Astrocyte (in vitro differentiated cells and primary cell): ENCODE results near the gene TTC23. TPM values are rescaled to one million over a fixed set of nuclear protein-coding genes. Genes with fewer than 3 reads are reported as not detected.
A peak's percentile ranks its signal among the peaks of the same experiment; 100 is the strongest.

Experiments
- DNase-seq: peaks from one replicate; pipeline ENCODE4 v3.0.0-alpha.2; 2010; ENCODE audit warnings: low read depth
- FAIRE-seq: peaks from 2 replicates; lab custom pipeline; 2011; peaks lifted over from hg19 to GRCh38; lab: Jason Lieb, UNC
- H2AFZ ChIP-seq: 2 replicates; pipeline ENCODE4 v1.6.0; 2012; ENCODE audit warnings: low read depth, low read length, inconsistent platforms
- H3K27ac ChIP-seq: 2 replicates; pipeline ENCODE4 v1.5.1; 2011; ENCODE audit warnings: low read depth, low read length, inconsistent platforms
- H3K27me3 ChIP-seq: 2 replicates; pipeline ENCODE4 v1.6.0; 2011; ENCODE audit warnings: low read length, inconsistent platforms; ENCODE audit not compliant: insufficient read depth
- H3K36me3 ChIP-seq: 2 replicates; pipeline ENCODE4 v1.5.1; 2011; ENCODE audit warnings: low read length, inconsistent platforms; ENCODE audit not compliant: insufficient read depth
- H3K4me1 ChIP-seq: 2 replicates; pipeline ENCODE4 v1.5.1; 2011; ENCODE audit warnings: low read length, inconsistent platforms; ENCODE audit not compliant: insufficient read depth
- H3K4me2 ChIP-seq: 2 replicates; pipeline ENCODE4 v1.6.0; 2012; ENCODE audit warnings: low read length, inconsistent platforms
- H3K4me3 ChIP-seq: 2 replicates; pipeline ENCODE4 v1.5.1; 2011; ENCODE audit warnings: low read depth, mild to moderate bottlenecking, low read length, inconsistent platforms; ENCODE audit not compliant: insufficient read depth
- H3K79me2 ChIP-seq: 2 replicates; pipeline ENCODE4 v1.6.0; 2012; ENCODE audit warnings: mild to moderate bottlenecking, low read length, inconsistent platforms; ENCODE audit not compliant: insufficient read depth
- H3K9ac ChIP-seq: 2 replicates; pipeline ENCODE4 v1.6.0; 2012; ENCODE audit warnings: mild to moderate bottlenecking, low read length, inconsistent platforms
- H3K9me3 ChIP-seq: 2 replicates; pipeline ENCODE4 v1.5.1; 2012; ENCODE audit warnings: low read depth, mild to moderate bottlenecking, low read length, inconsistent platforms; ENCODE audit not compliant: insufficient read depth
- H4K20me1 ChIP-seq: 2 replicates; pipeline ENCODE4 v1.6.0; 2012; ENCODE audit warnings: low read length, inconsistent platforms; ENCODE audit not compliant: insufficient read depth
- H3K27ac Mint-ChIP-seq: one replicate; pipeline ENCODE4 v1.8.0; 2021; ENCODE audit warnings: mild to moderate bottlenecking, mixed read lengths; ENCODE audit not compliant: unreplicated experiment
- H3K27me3 Mint-ChIP-seq: one replicate; pipeline ENCODE4 v1.8.0; 2021; ENCODE audit warnings: low read depth, mixed read lengths; ENCODE audit not compliant: unreplicated experiment
- H3K36me3 Mint-ChIP-seq: one replicate; pipeline ENCODE4 v1.8.0; 2021; ENCODE audit warnings: low read depth, mixed read lengths; ENCODE audit not compliant: unreplicated experiment
- H3K4me1 Mint-ChIP-seq: one replicate; pipeline ENCODE4 v1.8.0; 2021; ENCODE audit warnings: low read depth, mixed read lengths; ENCODE audit not compliant: unreplicated experiment
- H3K4me3 Mint-ChIP-seq: one replicate; pipeline ENCODE4 v1.8.0; 2021; ENCODE audit warnings: mild to moderate bottlenecking, moderate library complexity, mixed read lengths; ENCODE audit not compliant: unreplicated experiment
- H3K9me3 Mint-ChIP-seq: one replicate; pipeline ENCODE4 v1.8.0; 2021; ENCODE audit warnings: mild to moderate bottlenecking, mixed read lengths; ENCODE audit not compliant: unreplicated experiment
- EZH2 ChIP-seq: IDR thresholded peaks from 2 replicates; pipeline ENCODE4 v1.6.1; 2012; ENCODE audit warnings: mild to moderate bottlenecking, low read length, inconsistent platforms; ENCODE audit not compliant: insufficient read depth
- total RNA-seq: library from RNA; stranded (reverse); gene quantifications from 2 replicates; pipeline ENCODE4 v1.2.1, GENCODE V29; 2021
- TF ChIP-seq, protein P1 (sequence below): IDR thresholded peaks from 2 replicates; pipeline ENCODE4 v1.5.1; 2011; ENCODE audit warnings: low read depth, mild to moderate bottlenecking, inconsistent platforms, low read length, moderate library complexity; ENCODE audit not compliant: insufficient read depth

The TTC23 gene
- total RNA-seq, 1 donor from 2014 or later, result 20.2 TPM

DNA sequence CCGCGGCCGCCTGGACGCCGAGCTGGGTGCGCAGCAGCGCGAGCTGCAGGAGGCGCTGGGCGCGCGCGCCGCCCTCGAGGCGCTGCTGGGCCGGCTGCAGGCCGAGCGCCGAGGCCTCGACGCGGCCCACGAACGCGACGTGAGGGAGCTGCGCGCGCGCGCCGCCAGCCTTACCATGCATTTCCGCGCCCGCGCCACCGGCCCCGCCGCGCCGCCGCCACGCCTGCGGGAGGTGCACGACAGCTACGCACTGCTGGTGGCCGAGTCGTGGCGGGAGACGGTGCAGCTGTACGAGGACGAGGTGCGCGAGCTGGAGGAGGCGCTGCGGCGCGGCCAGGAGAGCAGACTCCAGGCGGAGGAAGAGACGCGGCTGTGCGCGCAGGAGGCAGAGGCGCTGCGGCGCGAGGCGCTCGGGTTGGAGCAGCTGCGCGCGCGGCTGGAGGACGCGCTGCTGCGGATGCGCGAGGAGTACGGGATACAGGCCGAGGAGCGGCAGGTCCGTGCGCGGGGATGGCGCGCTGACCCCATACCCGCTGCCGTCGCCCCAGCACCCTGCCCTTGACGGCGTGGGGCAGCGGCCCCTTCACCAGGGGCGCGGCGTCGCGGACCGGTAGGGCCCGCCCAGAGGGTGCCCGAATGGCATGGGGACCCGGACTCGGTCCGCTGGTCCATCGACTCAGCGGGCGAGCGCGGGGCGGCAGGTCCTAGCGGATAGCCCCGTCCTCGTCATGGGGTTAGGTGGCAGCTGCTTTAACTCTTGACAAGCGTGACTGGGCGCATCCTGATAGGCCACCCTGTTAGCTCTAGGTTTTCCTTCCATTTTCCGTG is 143.7 kb downstream of the TTC23 start:
- H3K4me1 ChIP-seq, result peaks cover 8% of the 10 kb centered on the region
- H4K20me1 ChIP-seq, result peaks cover 16% of the 10 kb centered on the region
- FAIRE-seq (no peak), DNase-seq (peak; percentile 65)
- no peaks in the 10 kb centered on the region for H3K9me3 Mint-ChIP-seq
- no peaks in the 10 kb centered on the region for H3K36me3 Mint-ChIP-seq
- H3K4me1 Mint-ChIP-seq, result peaks cover 13% of the 10 kb centered on the region
- peak overlapping the region; percentile 85 for H3K4me2 ChIP-seq
- no peaks in the 10 kb centered on the region for H3K79me2 ChIP-seq
- peak overlapping the region; percentile 57 for H3K4me3 ChIP-seq
- H3K27ac Mint-ChIP-seq, result peak overlapping the region; percentile 64
- H2AFZ ChIP-seq, result peak overlapping the region; percentile 89
- TF ChIP-seq EZH2, result no peak
- TF ChIP-seq, protein P1, sequence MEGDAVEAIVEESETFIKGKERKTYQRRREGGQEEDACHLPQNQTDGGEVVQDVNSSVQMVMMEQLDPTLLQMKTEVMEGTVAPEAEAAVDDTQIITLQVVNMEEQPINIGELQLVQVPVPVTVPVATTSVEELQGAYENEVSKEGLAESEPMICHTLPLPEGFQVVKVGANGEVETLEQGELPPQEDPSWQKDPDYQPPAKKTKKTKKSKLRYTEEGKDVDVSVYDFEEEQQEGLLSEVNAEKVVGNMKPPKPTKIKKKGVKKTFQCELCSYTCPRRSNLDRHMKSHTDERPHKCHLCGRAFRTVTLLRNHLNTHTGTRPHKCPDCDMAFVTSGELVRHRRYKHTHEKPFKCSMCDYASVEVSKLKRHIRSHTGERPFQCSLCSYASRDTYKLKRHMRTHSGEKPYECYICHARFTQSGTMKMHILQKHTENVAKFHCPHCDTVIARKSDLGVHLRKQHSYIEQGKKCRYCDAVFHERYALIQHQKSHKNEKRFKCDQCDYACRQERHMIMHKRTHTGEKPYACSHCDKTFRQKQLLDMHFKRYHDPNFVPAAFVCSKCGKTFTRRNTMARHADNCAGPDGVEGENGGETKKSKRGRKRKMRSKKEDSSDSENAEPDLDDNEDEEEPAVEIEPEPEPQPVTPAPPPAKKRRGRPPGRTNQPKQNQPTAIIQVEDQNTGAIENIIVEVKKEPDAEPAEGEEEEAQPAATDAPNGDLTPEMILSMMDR, result no peak
- H3K27me3 ChIP-seq, result peaks cover 7% of the 10 kb centered on the region
- H3K36me3 ChIP-seq, result no peaks in the 10 kb centered on the region
- H3K27me3 Mint-ChIP-seq, result peaks cover 21% of the 10 kb centered on the region
- peak overlapping the region; percentile 12 for H3K9ac ChIP-seq
- H3K27ac ChIP-seq, result no peak overlapping the region
- H3K4me3 Mint-ChIP-seq, result peak overlapping the region; percentile 80
- no peaks in the 10 kb centered on the region for H3K9me3 ChIP-seq

DNA sequence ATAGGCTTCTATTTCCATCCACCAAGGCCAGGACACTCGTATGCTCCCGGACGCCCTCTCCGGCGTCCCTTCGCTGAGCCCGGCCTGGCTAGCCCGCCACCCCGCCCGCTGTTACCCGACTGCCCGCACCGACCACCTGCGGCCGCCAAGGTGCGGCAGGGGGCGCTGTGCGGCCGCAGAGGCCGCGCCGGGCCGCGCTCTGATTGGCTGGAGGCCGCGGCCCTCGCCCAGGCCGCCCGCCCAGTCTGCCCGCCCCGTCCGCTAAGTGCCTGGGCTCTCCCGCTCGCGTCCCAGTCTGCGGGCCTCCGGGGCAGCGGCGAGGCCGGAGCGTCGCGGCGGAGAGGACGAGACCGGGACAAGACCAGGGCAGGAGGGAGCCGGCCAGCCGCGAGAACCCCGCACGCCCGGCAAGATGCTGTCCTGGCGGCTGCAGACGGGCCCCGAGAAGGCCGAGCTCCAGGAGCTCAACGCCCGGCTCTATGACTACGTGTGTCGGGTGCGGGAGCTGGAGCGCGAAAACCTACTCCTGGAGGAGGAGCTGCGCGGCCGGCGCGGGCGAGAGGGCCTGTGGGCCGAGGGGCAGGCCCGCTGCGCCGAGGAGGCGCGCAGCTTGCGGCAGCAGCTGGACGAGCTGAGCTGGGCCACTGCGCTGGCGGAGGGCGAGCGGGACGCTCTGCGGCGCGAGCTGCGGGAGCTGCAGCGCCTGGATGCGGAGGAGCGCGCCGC is 144.4 kb downstream of the TTC23 start, which contains the start of gene SYNM:
Gene SYNM, plus strand, starts transcription at position 293 of the 726 bp plus-strand sequence. Its CDS starts 120 bp downstream, at position 413.
- Mint-ChIP-seq H3K4me3 (peak within 1 kb of the TSS; percentile 78), H3K4me1 (peaks cover 6% of the 10 kb centered on the region), H3K27ac (no peak within 1 kb of the TSS), H3K36me3 (no peaks in the 10 kb centered on the region), H3K9me3 (no peaks in the 10 kb centered on the region), H3K27me3 (peaks cover 23% of the 10 kb centered on the region)
- Histone ChIP-seq H3K27ac (no peak within 1 kb of the TSS), H3K4me2 (peak within 1 kb of the TSS; percentile 85), H3K4me1 (peaks cover 8% of the 10 kb centered on the region), H3K79me2 (no peaks in the 10 kb centered on the region), H4K20me1 (peaks cover 16% of the 10 kb centered on the region), H3K27me3 (peaks cover 7% of the 10 kb centered on the region), H3K9ac (peak within 1 kb of the TSS; percentile 42), H3K36me3 (no peaks in the 10 kb centered on the region), H3K9me3 (no peaks in the 10 kb centered on the region), H3K4me3 (peak within 1 kb of the TSS; percentile 57), H2AFZ (peak within 1 kb of the TSS; percentile 89)
- TF ChIP-seq EZH2, result peak; percentile 4
- TF ChIP-seq, protein P1, result peak; percentile 34
- FAIRE-seq (no peak), DNase-seq (peak; percentile 45)
